SU-DHL-6 (cell line): ENCODE data around the gene PLLP.
"Not testable (repeated sequence)": the region's sequence is repeated elsewhere in the genome, so short reads cannot be mapped to it uniquely, and the experiment has no call there.

Experiments used
- H2AFZ ChIP-seq: fragments of 200-600 bp; sonication (generic); 2 replicates; pipeline ENCODE4 v1.6.1; 2014; ENCODE audit warnings: low read depth, mild to moderate bottlenecking, moderate library complexity, mixed read lengths, antibody characterized with exemption, low read length; ENCODE audit not compliant: severe bottlenecking
- H3F3A ChIP-seq: fragments of 200-600 bp; shearing (Covaris generic); 2 replicates; pipeline ENCODE4 v1.6.0; 2016; ENCODE audit warnings: antibody characterized with exemption, mild to moderate bottlenecking; ENCODE audit not compliant: insufficient read depth
- H3K27ac ChIP-seq: fragments of 200-600 bp; sonication (generic); 2 replicates; pipeline ENCODE4 v1.5.1; 2016; ENCODE audit warnings: low read depth, mild to moderate bottlenecking, low read length, moderate library complexity, mixed read lengths
- H3K27me3 ChIP-seq: fragments of 200-600 bp; sonication (generic), shearing (Covaris generic); 2 replicates; pipeline ENCODE4 v1.6.0; 2014; ENCODE audit warnings: mild to moderate bottlenecking, low read length
- H3K36me3 ChIP-seq: fragments of 200-600 bp; sonication (generic); 2 replicates; pipeline ENCODE4 v1.6.1; 2014; ENCODE audit warnings: mild to moderate bottlenecking, low read length, mixed read lengths
- H3K4me2 ChIP-seq: fragments of 300-600, 200-600 bp; shearing (Covaris generic), sonication (generic); 2 replicates; pipeline ENCODE4 v1.6.0; 2014; ENCODE audit warnings: low read length, low read depth, mild to moderate bottlenecking; ENCODE audit not compliant: poor library complexity, severe bottlenecking
- H3K4me3 ChIP-seq: fragments of 200-600 bp; sonication (generic); 2 replicates; pipeline ENCODE4 v1.5.1; 2014; ENCODE audit warnings: antibody characterized with exemption, low read length, mild to moderate bottlenecking, mixed read lengths; ENCODE audit not compliant: insufficient read depth, poor library complexity, severe bottlenecking
- H3K79me2 ChIP-seq: fragments of 200-600 bp; sonication (generic); 2 replicates; pipeline ENCODE4 v1.6.1; 2014; ENCODE audit warnings: mild to moderate bottlenecking, low read length, moderate library complexity; ENCODE audit not compliant: insufficient read depth
- H3K9ac ChIP-seq: fragments of 200-600 bp; sonication (generic); 2 replicates; pipeline ENCODE4 v1.7.0; 2014; ENCODE audit warnings: mild to moderate bottlenecking, low read length
- H3K9me2 ChIP-seq: fragments of 200-600 bp; sonication (generic); replicated peaks from 2 replicates; pipeline ENCODE4 v1.6.1; 2014; ENCODE audit warnings: low read length; ENCODE audit not compliant: insufficient read depth
- H3K9me3 ChIP-seq: fragments of 200-600 bp; sonication (generic); 2 replicates; pipeline ENCODE4 v1.6.1; 2014; ENCODE audit warnings: low read length, mixed read lengths; ENCODE audit not compliant: insufficient read depth
- H4K20me1 ChIP-seq: fragments of 200-600 bp; sonication (generic); 2 replicates; pipeline ENCODE4 v1.6.1; 2014; ENCODE audit warnings: low read depth, mild to moderate bottlenecking, antibody characterized with exemption, low read length, moderate library complexity, mixed read lengths
- CTCF ChIP-seq: fragments of 200-600 bp; sonication (generic); IDR thresholded peaks from one replicate; pipeline ENCODE4 v1.5.1; 2017; ENCODE audit warnings: antibody characterized with exemption, mild to moderate bottlenecking, low read length, moderate library complexity; ENCODE audit not compliant: insufficient read depth, poor library complexity, severe bottlenecking
- EZH2phosphoT487 ChIP-seq: fragments of 200-600 bp; sonication (generic), shearing (Covaris generic); conservative IDR thresholded peaks from 2 replicates; pipeline ENCODE4 v1.6.1; 2018; ENCODE audit warnings: mild to moderate bottlenecking, antibody characterized with exemption, low read length, moderate library complexity, mixed read lengths

Gene PLLP

GRCh38 chr16:57277586-57277985 is 6.9 kb downstream of the PLLP start:
- TF ChIP-seq CTCF (no peak), EZH2phosphoT487 (no peak)
- Histone ChIP-seq H3K36me3 (no peaks in the 10 kb centered on the region), H3F3A (no peaks in the 10 kb centered on the region), H3K27ac (no peak overlapping the region), H2AFZ (no peak overlapping the region), H3K27me3 (no peaks in the 10 kb centered on the region), H4K20me1 (no peaks in the 10 kb centered on the region), H3K9me3 (no peaks in the 10 kb centered on the region), H3K4me2 (no peak overlapping the region), H3K9me2 (no peaks in the 10 kb centered on the region), H3K79me2 (no peaks in the 10 kb centered on the region), H3K4me3 (no peak overlapping the region), H3K9ac (no peak overlapping the region)

GRCh38 chr16:57276596-57276995 is 7.9 kb downstream of the PLLP start:
- Histone ChIP-seq H3K36me3 (no peaks in the 10 kb centered on the region), H3K4me2 (no peak overlapping the region), H3K79me2 (no peaks in the 10 kb centered on the region), H3K27ac (no peak overlapping the region), H3F3A (no peaks in the 10 kb centered on the region), H3K9me2 (no peaks in the 10 kb centered on the region), H3K9me3 (no peaks in the 10 kb centered on the region), H2AFZ (no peak overlapping the region), H3K4me3 (no peak overlapping the region), H3K9ac (no peak overlapping the region), H3K27me3 (no peaks in the 10 kb centered on the region), H4K20me1 (no peaks in the 10 kb centered on the region)
- TF ChIP-seq EZH2phosphoT487, result no peak
- no peak for TF ChIP-seq CTCF

DNA sequence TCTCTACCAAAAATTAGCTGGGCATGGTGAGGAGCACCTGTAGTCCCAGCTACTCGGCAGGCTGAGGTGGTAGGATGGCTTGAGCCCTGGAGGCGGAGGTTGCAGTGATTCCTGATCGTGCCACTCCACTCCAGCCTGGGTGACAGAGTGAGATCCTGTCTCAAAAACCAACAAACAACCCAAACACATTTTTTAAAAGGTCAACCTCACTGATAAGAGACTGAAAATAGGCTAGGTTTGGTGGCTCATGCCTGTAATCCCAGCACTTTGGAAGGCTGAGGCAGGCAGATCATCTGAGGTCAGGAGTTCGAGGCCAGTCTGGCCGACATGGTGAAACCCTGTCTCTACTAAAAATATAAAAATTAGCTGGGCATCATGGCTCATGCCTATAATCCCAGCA is 8.5 kb downstream of the PLLP start:
- H2AFZ ChIP-seq, H3K27ac ChIP-seq, H3K79me2 ChIP-seq, H3K9me3 ChIP-seq, H3K9ac ChIP-seq, H4K20me1 ChIP-seq, H3F3A ChIP-seq, H3K4me2 ChIP-seq, H3K27me3 ChIP-seq, H3K36me3 ChIP-seq, H3K4me3 ChIP-seq, H3K9me2 ChIP-seq: not testable (repeated sequence)

GRCh38 chr16:57273826-57274225 is 10.6 kb downstream of the PLLP start:
- TF ChIP-seq EZH2phosphoT487 (no peak), CTCF (no peak)
- Histone ChIP-seq H3K27me3 (no peaks in the 10 kb centered on the region), H3K9me3 (no peaks in the 10 kb centered on the region), H4K20me1 (no peaks in the 10 kb centered on the region), H3F3A (no peaks in the 10 kb centered on the region), H3K27ac (no peak overlapping the region), H2AFZ (no peak overlapping the region), H3K79me2 (no peaks in the 10 kb centered on the region), H3K4me3 (no peak overlapping the region), H3K9me2 (no peaks in the 10 kb centered on the region), H3K36me3 (no peaks in the 10 kb centered on the region), H3K9ac (no peak overlapping the region), H3K4me2 (no peak overlapping the region)
